Glutamatergic neuron (in vitro differentiated cells): ENCODE data around the gene DTNBP1. TPM values are rescaled to one million over a fixed set of nuclear protein-coding genes. Genes with fewer than 3 reads are reported as not detected.

Experiments
- DNase-seq: peaks from one replicate; pipeline ENCODE4 v3.0.0; 2022
- H3K27ac Mint-ChIP-seq: one replicate; pipeline ENCODE4 v1.8.0; 2020; ENCODE audit warnings: mild to moderate bottlenecking, mixed read lengths, inconsistent platforms; ENCODE audit not compliant: unreplicated experiment
- H3K27me3 Mint-ChIP-seq: one replicate; pipeline ENCODE4 v1.8.0; 2020; ENCODE audit warnings: mild to moderate bottlenecking, moderate library complexity, mixed read lengths, inconsistent platforms; ENCODE audit not compliant: unreplicated experiment
- H3K36me3 Mint-ChIP-seq: one replicate; pipeline ENCODE4 v1.8.0; 2020; ENCODE audit warnings: mild to moderate bottlenecking, mixed read lengths, inconsistent platforms; ENCODE audit not compliant: unreplicated experiment
- H3K4me1 Mint-ChIP-seq: one replicate; pipeline ENCODE4 v1.8.0; 2020; ENCODE audit warnings: mild to moderate bottlenecking, low read depth, mixed read lengths, inconsistent platforms; ENCODE audit not compliant: unreplicated experiment
- H3K4me3 Mint-ChIP-seq: one replicate; pipeline ENCODE4 v1.8.0; 2020; ENCODE audit warnings: mild to moderate bottlenecking, mixed read lengths, inconsistent platforms; ENCODE audit not compliant: unreplicated experiment
- H3K9me3 Mint-ChIP-seq: one replicate; pipeline ENCODE4 v1.8.0; 2020; ENCODE audit warnings: mild to moderate bottlenecking, moderate library complexity, mixed read lengths, inconsistent platforms; ENCODE audit not compliant: unreplicated experiment
- total RNA-seq: library from RNA; stranded (reverse); fragmentation: NEBNext Ultra II Directional; extraction: Animal tissue kit (Norgen Biotek cat#: 25700); gene quantifications from one replicate; pipeline ENCODE4 v1.2.1, GENCODE V29; 2021; ENCODE audit not compliant: unreplicated experiment
- TF ChIP-seq, protein P1 (sequence below): fragments of 200-600 bp; sonication (generic); IDR thresholded peaks from one replicate; pipeline ENCODE4 v1.5.0; 2021; ENCODE audit not compliant: partially characterized antibody, unreplicated experiment

The DTNBP1 gene
- total RNA-seq, 1 donor from 2014 or later = 13.2 TPM

DNA sequence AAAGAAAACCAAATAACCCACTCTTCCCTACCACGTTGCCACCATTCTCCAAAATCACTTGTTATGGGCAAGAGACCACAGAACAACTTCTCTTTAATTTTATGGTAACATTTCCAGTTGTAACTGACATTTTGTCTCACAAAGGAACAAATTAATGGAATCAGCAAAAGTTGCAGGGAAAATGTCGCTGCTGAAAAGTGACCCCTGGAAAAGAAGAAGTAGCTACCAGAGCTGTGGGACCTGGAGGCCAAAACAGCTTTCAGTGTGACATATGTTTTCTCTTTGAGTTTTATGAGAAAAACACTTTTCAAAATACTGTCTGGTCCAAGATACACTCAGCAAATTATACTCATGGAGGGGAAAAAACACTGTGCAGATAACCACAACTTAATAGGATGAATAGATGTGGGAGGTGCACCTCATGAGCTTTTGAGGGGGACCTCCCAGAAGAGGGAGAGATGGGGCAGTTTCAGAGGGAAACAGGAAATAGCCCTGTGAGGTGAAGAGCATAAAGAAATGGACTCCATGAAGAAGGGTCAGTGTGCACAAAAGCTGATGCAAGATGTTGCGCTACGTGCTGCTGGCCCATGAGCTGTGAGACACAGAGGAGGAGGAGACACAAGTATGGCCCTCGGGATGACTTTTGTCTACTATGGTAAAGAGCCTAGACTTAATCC lies 87.3 kb downstream of the DTNBP1 start:
- Mint-ChIP-seq H3K27me3 (peaks cover 1% of the 10 kb centered on the region), H3K27ac (no peak overlapping the region), H3K9me3 (peaks cover 6% of the 10 kb centered on the region), H3K36me3 (no peaks in the 10 kb centered on the region), H3K4me1 (peaks cover 6% of the 10 kb centered on the region), H3K4me3 (no peak overlapping the region)
- TF ChIP-seq, protein P1, sequence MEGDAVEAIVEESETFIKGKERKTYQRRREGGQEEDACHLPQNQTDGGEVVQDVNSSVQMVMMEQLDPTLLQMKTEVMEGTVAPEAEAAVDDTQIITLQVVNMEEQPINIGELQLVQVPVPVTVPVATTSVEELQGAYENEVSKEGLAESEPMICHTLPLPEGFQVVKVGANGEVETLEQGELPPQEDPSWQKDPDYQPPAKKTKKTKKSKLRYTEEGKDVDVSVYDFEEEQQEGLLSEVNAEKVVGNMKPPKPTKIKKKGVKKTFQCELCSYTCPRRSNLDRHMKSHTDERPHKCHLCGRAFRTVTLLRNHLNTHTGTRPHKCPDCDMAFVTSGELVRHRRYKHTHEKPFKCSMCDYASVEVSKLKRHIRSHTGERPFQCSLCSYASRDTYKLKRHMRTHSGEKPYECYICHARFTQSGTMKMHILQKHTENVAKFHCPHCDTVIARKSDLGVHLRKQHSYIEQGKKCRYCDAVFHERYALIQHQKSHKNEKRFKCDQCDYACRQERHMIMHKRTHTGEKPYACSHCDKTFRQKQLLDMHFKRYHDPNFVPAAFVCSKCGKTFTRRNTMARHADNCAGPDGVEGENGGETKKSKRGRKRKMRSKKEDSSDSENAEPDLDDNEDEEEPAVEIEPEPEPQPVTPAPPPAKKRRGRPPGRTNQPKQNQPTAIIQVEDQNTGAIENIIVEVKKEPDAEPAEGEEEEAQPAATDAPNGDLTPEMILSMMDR = no peak
- DNase-seq = no peak

DNA sequence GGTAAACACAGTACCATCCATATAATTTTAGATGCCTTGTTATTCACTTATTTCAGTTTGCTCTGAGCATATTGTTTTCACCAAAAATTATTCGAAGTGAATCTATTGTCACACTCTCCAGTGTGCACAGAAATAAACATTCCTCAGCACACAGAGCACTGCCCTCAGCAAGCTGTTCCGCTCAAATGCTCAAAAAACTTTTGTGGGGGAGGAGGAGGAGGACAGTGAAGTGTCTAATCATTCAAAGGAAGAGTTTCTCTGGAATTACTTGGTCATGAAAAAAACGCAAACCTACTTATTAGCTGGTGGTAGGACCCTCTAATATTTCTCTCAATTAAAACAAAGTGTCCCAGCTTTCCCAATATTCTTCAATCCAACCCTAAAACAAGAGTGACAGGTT lies 88.3 kb downstream of the DTNBP1 start:
- no peak overlapping the region for H3K4me3 Mint-ChIP-seq
- H3K4me1 Mint-ChIP-seq = peaks cover 14% of the 10 kb centered on the region
- no peak for DNase-seq
- TF ChIP-seq, protein P1 = no peak
- peaks cover 9% of the 10 kb centered on the region for H3K9me3 Mint-ChIP-seq
- H3K36me3 Mint-ChIP-seq = no peaks in the 10 kb centered on the region
- H3K27me3 Mint-ChIP-seq = peaks cover 1% of the 10 kb centered on the region
- no peak overlapping the region for H3K27ac Mint-ChIP-seq

DNA sequence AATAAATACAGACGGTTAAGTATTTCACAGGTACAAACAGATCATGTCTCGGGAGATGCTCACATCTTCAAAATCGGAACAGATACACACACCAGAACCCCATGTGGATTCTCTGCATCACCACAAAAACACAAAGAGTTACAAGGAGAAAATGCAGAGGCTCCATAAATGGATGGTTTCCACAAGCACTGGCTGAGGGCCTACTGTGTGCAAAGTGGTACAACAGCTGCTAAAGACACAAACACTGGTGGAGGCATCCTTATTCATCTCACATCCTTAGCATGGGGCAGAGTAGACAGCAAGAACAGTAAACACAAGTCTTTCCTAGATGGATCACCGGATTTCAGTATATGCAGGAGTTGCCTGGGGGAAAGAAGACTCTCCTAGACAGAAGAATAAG lies 88.8 kb downstream of the DTNBP1 start:
- peaks cover 19% of the 10 kb centered on the region for H3K4me1 Mint-ChIP-seq
- H3K27me3 Mint-ChIP-seq = peaks cover 1% of the 10 kb centered on the region
- TF ChIP-seq, protein P1 = no peak
- no peak overlapping the region for H3K27ac Mint-ChIP-seq
- no peak overlapping the region for H3K4me3 Mint-ChIP-seq
- H3K36me3 Mint-ChIP-seq = no peaks in the 10 kb centered on the region
- no peak for DNase-seq
- H3K9me3 Mint-ChIP-seq = peaks cover 9% of the 10 kb centered on the region

DNA sequence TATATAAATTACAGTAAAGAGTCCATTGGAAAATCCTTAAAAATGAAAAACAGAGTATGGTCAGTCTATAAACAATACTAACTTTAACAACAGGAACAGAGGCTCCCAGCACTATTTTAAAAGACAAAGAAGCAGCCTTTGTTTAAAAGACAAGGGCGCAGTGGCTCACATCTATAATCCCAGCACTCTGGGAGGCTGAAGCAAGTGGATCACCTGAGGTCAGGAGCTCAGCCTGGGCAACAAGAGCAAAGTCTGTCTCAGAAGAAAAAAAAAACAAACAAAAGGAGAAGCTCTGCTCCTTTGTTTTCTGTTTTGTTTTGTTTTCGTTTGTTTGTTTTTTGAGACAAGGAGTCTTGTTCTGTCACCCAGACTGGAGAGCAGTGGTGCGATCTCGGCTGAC lies 89.4 kb downstream of the DTNBP1 start:
- Mint-ChIP-seq H3K36me3 (no peaks in the 10 kb centered on the region), H3K9me3 (peaks cover 9% of the 10 kb centered on the region), H3K27ac (no peak overlapping the region), H3K27me3 (peaks cover 1% of the 10 kb centered on the region), H3K4me1 (peaks cover 25% of the 10 kb centered on the region), H3K4me3 (no peak overlapping the region)
- TF ChIP-seq, protein P1 = no peak
- DNase-seq = no peak

DNA sequence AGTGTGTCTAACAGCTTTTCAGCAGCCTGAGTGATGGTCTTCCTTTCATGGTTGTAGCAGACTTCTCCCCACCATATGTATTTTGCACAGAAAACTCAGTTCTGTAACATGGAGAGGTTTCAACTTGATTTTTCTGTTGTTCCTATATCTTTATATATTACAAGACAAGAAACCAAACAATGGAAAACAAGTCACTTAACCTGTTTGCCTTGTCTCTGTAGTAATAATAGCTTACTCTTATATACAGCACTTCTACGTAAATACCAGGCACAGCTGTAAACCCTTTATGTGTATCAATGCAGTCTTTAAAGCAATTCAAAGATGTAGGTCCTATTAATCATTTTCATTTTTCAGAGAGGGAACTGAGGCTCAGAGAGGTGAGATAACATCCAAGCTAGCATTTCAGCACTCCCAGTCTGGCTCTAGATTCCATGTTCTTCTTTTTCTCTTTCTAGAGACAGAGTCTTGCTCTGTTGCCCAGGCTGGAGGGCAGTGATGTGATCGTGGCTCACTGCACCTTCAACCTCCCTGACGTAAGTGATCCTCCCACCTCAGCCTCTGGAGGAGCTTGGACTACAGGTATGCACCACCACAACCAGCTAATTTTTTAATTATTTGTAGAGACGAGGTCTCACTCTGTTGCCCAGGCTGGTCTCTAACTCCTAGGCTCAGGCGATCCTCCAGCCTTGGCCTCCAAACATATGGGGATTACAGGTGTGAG lies 90.4 kb downstream of the DTNBP1 start:
- H3K27me3 Mint-ChIP-seq = peaks cover 1% of the 10 kb centered on the region
- H3K4me1 Mint-ChIP-seq = peaks cover 25% of the 10 kb centered on the region
- no peak overlapping the region for H3K27ac Mint-ChIP-seq
- DNase-seq = no peak
- no peaks in the 10 kb centered on the region for H3K36me3 Mint-ChIP-seq
- H3K9me3 Mint-ChIP-seq = peaks cover 8% of the 10 kb centered on the region
- no peak overlapping the region for H3K4me3 Mint-ChIP-seq
- TF ChIP-seq, protein P1 = no peak
